HCT116 (cell line): Measurements from ENCODE around the gene EOMES. TPM values are rescaled to one million over a fixed set of nuclear protein-coding genes. Genes with fewer than 3 reads are reported as not detected.

Experiments used
- ATAC-seq: fragments of 200-7000 bp; cut with Tn5 transposase; 2 replicates; pipeline ENCODE4 v1.9.1; 2020; ENCODE audit warnings: mild to moderate bottlenecking, moderate library complexity
- BruUV-seq: library from RNA; stranded (reverse); fragments of 400-500 nt; replicated peaks from 2 replicates; lab custom pipeline; 2021; lab: Mats Ljungman, UMichigan
- CTCF ChIA-PET: fragments of 300-600 bp; sonication (Branson Sonifier 250); formaldehyde crosslinking; loops from one replicate; lab custom pipeline; 2021; ENCODE audit warnings: antibody characterized with exemption; lab: Charles Lee
- POLR2A ChIA-PET: fragments of 300-600, 350-600 bp; sonication (Branson Sonifier 250); formaldehyde crosslinking; loops from one replicate; lab custom pipeline; 2021; ENCODE audit warnings: antibody characterized with exemption; lab: Charles Lee
- RAD21 ChIA-PET, 2 experiments: fragments of 300-600 bp; sonication (Branson Sonifier 250); formaldehyde crosslinking; loops; one replicate each; lab custom pipeline; 2023; ENCODE audit warnings: low total read pairs in 2 of 2; ENCODE audit not compliant: uncharacterized antibody in 2 of 2, unreplicated experiment in 2 of 2, low non-redundant PET in 1 of 2; lab: Charles Lee
- DNase-seq: peaks from one replicate; pipeline ENCODE4 v3.0.0-alpha.2; 2010; ENCODE audit warnings: low read depth, low spot score
- H2AFZ ChIP-seq: fragments of 200-600 bp; shearing (Covaris generic), sonication (generic); 2 replicates; pipeline ENCODE4 v1.6.1; 2017; ENCODE audit warnings: low read depth, mixed run types, mixed read lengths, antibody characterized with exemption, low read length; ENCODE audit not compliant: poor library complexity, severe bottlenecking
- H3K27ac ChIP-seq: 2 replicates; pipeline ENCODE4 v1.5.1; 2012; ENCODE audit warnings: low read depth, low read length
- H3K27me3 ChIP-seq: fragments of 200-600 bp; sonication (generic); 2 replicates; pipeline ENCODE4 v1.6.1; 2016; ENCODE audit warnings: mixed run types, low read length, mixed read lengths; ENCODE audit not compliant: insufficient read depth
- H3K36me3 ChIP-seq, 2 experiments: fragments of 200-500 bp in 1 of 2; fragments of 200-600 bp in 1 of 2; sonication (Bioruptor generic) in 1 of 2; sonication (generic) in 1 of 2; 2 replicates each; pipeline versions ENCODE4 v1.5.1 to v1.6.1; 2014 to 2016; ENCODE audit warnings: low read length in 2 of 2, inconsistent platforms in 1 of 2, mixed read lengths in 1 of 2, mixed run types in 1 of 2; ENCODE audit not compliant: insufficient read depth in 2 of 2, control insufficient read depth in 1 of 2
- H3K4me1 ChIP-seq, 2 experiments: fragments of 200-600 bp in 1 of 2; sonication (generic) in 1 of 2; 2 replicates each; pipeline versions ENCODE4 v1.5.1 to v1.6.1; 2012 to 2017; ENCODE audit warnings: low read length in 2 of 2, inconsistent platforms in 1 of 2, mild to moderate bottlenecking in 1 of 2, mixed read lengths in 1 of 2, mixed run types in 1 of 2, moderate library complexity in 1 of 2; ENCODE audit not compliant: insufficient read depth in 2 of 2, control insufficient read depth in 1 of 2
- H3K4me2 ChIP-seq: fragments of 200-600 bp; sonication (generic); 2 replicates; pipeline ENCODE4 v1.6.1; 2017; ENCODE audit warnings: mixed run types, low read length, mixed read lengths
- H3K4me3 ChIP-seq, 2 experiments: fragments of 200-600 bp in 1 of 2; sonication (generic) in 1 of 2; replicated peaks in 1 of 2; 2 replicates each; pipeline ENCODE4 v1.5.1; 2011 to 2016; ENCODE audit warnings: low read length in 2 of 2, control low read depth in 1 of 2, low read depth in 1 of 2, mild to moderate bottlenecking in 1 of 2, mixed read lengths in 1 of 2, mixed run types in 1 of 2
- H3K79me2 ChIP-seq: fragments of 200-600 bp; sonication (generic); 2 replicates; pipeline ENCODE4 v1.6.1; 2017; ENCODE audit warnings: mild to moderate bottlenecking, mixed run types, low read length, moderate library complexity, mixed read lengths; ENCODE audit not compliant: insufficient read depth
- H3K9ac ChIP-seq: fragments of 200-600 bp; sonication (generic); 2 replicates; pipeline ENCODE4 v1.6.1; 2016; ENCODE audit warnings: low read length, mixed read lengths
- H3K9me2 ChIP-seq: fragments of 200-600 bp; sonication (generic), shearing (Covaris generic); 2 replicates; pipeline ENCODE4 v1.6.1; 2017; ENCODE audit warnings: mixed run types, mild to moderate bottlenecking, moderate library complexity; ENCODE audit not compliant: insufficient read depth
- H3K9me3 ChIP-seq, 2 experiments: fragments of 200-500 bp in 1 of 2; fragments of 200-600 bp in 1 of 2; sonication (Bioruptor generic) in 1 of 2; sonication (generic) in 1 of 2; 2 replicates each; pipeline ENCODE4 v1.6.1; 2014 to 2017; ENCODE audit warnings: low read length in 2 of 2, mixed read lengths in 2 of 2, inconsistent platforms in 1 of 2, low read depth in 1 of 2, mild to moderate bottlenecking in 1 of 2, mixed run types in 1 of 2, moderate library complexity in 1 of 2; ENCODE audit not compliant: control insufficient read depth in 1 of 2, insufficient read depth in 1 of 2
- H4K20me1 ChIP-seq: fragments of 200-600 bp; sonication (generic), shearing (Covaris generic); 2 replicates; pipeline ENCODE4 v1.6.1; 2017; ENCODE audit warnings: mixed run types, mild to moderate bottlenecking, moderate library complexity; ENCODE audit not compliant: insufficient read depth
- CBX3 ChIP-seq: IDR thresholded peaks from 2 replicates; pipeline ENCODE4 v1.6.1; 2012; ENCODE audit warnings: low read depth
- CEBPB ChIP-seq: IDR thresholded peaks from 2 replicates; pipeline ENCODE4 v1.6.1; 2012; ENCODE audit warnings: low read depth
- EGR1 ChIP-seq: IDR thresholded peaks from 2 replicates; pipeline ENCODE4 v1.6.1; 2012; ENCODE audit warnings: low read depth
- ELF1 ChIP-seq: IDR thresholded peaks from 2 replicates; pipeline ENCODE4 v1.6.1; 2012; ENCODE audit warnings: low read depth, borderline replicate concordance
- EZH2 ChIP-seq: fragments of 200-600 bp; sonication (generic); IDR thresholded peaks from 2 replicates; pipeline ENCODE4 v1.6.1; 2017; ENCODE audit warnings: antibody characterized with exemption, mixed run types
- EZH2phosphoT487 ChIP-seq: fragments of 200-600 bp; IDR thresholded peaks from 2 replicates; pipeline ENCODE4 v1.6.1; 2018; ENCODE audit warnings: antibody characterized with exemption, borderline replicate concordance
- FOSL1 ChIP-seq: IDR thresholded peaks from 2 replicates; pipeline ENCODE4 v1.6.1; 2012; ENCODE audit warnings: low read depth
- JUND ChIP-seq: IDR thresholded peaks from 2 replicates; pipeline ENCODE4 v1.6.1; 2012
- RAD21 ChIP-seq: IDR thresholded peaks from 2 replicates; pipeline ENCODE4 v1.6.1; 2012; ENCODE audit warnings: low read depth, mild to moderate bottlenecking
- SIN3A ChIP-seq: IDR thresholded peaks from 2 replicates; pipeline ENCODE4 v1.6.1; 2012; ENCODE audit warnings: low read depth
- SP1 ChIP-seq: IDR thresholded peaks from 2 replicates; pipeline ENCODE4 v1.6.1; 2012; ENCODE audit warnings: low read depth
- TCF7L2 ChIP-seq: IDR thresholded peaks from 2 replicates; pipeline ENCODE4 v1.7.0; 2011; ENCODE audit warnings: borderline replicate concordance, inconsistent platforms; ENCODE audit not compliant: insufficient read depth, insufficient read length; ENCODE audit errors: extremely low read depth
- YY1 ChIP-seq: IDR thresholded peaks from 2 replicates; pipeline ENCODE4 v1.6.1; 2011; ENCODE audit warnings: low read length, low read depth, moderate library complexity, mild to moderate bottlenecking; ENCODE audit not compliant: insufficient replicate concordance; ENCODE audit errors: extremely low read depth
- ZFX ChIP-seq: fragments of 450-650 bp; IDR thresholded peaks from 2 replicates; pipeline ENCODE4 v1.6.1; 2017
- ZNF274 ChIP-seq: fragments of 200-500 bp; sonication (Bioruptor generic); IDR thresholded peaks from 2 replicates; pipeline ENCODE4 v1.6.1; 2014; ENCODE audit warnings: mild to moderate bottlenecking, low read depth, low read length, inconsistent platforms
- intact Hi-C: fragments of 100-400 bp; cut with micrococcal nuclease; formaldehyde crosslinking; loops from 2 replicates; pipeline ENCODE4 v1.10.0; 2022
- total RNA-seq: library from RNA; stranded (reverse); gene quantifications from one replicate; pipeline ENCODE4 v1.2.1, GENCODE V29; 2021; ENCODE audit not compliant: unreplicated experiment
- TF ChIP-seq, protein P1 (sequence below): IDR thresholded peaks from 2 replicates; pipeline ENCODE4 v1.6.1; 2012; ENCODE audit warnings: low read depth
- TF ChIP-seq, protein P2 (sequence below): IDR thresholded peaks from 2 replicates; pipeline ENCODE4 v1.6.1; 2012
- TF ChIP-seq, protein P3 (sequence below), 3 experiments: fragments of 200-600 bp in 1 of 3; sonication (generic) in 1 of 3; IDR thresholded peaks in 2 of 3; conservative IDR thresholded peaks in 1 of 3; 2 replicates each; pipeline ENCODE4 v1.5.1; 2012 to 2017; ENCODE audit warnings: low read depth in 2 of 3, low read length in 2 of 3, antibody characterized with exemption in 1 of 3, borderline replicate concordance in 1 of 3, control low read depth in 1 of 3, mild to moderate bottlenecking in 1 of 3, mixed read lengths in 1 of 3, mixed run types in 1 of 3, moderate library complexity in 1 of 3; ENCODE audit not compliant: insufficient read depth in 1 of 3

The EOMES gene
- total RNA-seq, 1 experiment from 2014 or later: 1.4 TPM

DNA sequence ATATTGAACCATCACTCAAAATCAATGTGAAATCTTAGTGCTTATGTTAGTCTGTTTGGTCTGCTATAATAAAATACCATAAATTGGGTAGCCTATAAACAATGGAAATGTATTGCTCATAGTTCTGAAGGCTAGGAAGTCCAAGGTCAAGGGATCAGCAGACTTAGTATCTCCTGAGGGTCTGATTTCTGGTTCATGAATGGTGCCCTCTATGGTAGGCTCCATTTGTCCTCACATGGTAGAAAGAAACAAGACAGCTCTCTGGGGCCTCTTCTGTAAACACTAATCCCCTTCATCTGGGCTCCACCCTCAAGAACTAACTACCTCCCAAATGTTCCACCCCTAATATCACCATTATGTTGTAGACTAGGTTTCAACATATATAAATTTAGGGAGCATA lies 15.0 kb upstream of the EOMES start:
- TF ChIP-seq ZFX (no peak), ELF1 (no peak), CEBPB (no peak), SP1 (no peak), YY1 (no peak), SIN3A (no peak), RAD21 (no peak), EGR1 (no peak), TCF7L2 (no peak), EZH2phosphoT487 (no peak), CBX3 (no peak), EZH2 (no peak), FOSL1 (no peak), ZNF274 (no peak), JUND (no peak)
- TF ChIP-seq, protein P1, sequence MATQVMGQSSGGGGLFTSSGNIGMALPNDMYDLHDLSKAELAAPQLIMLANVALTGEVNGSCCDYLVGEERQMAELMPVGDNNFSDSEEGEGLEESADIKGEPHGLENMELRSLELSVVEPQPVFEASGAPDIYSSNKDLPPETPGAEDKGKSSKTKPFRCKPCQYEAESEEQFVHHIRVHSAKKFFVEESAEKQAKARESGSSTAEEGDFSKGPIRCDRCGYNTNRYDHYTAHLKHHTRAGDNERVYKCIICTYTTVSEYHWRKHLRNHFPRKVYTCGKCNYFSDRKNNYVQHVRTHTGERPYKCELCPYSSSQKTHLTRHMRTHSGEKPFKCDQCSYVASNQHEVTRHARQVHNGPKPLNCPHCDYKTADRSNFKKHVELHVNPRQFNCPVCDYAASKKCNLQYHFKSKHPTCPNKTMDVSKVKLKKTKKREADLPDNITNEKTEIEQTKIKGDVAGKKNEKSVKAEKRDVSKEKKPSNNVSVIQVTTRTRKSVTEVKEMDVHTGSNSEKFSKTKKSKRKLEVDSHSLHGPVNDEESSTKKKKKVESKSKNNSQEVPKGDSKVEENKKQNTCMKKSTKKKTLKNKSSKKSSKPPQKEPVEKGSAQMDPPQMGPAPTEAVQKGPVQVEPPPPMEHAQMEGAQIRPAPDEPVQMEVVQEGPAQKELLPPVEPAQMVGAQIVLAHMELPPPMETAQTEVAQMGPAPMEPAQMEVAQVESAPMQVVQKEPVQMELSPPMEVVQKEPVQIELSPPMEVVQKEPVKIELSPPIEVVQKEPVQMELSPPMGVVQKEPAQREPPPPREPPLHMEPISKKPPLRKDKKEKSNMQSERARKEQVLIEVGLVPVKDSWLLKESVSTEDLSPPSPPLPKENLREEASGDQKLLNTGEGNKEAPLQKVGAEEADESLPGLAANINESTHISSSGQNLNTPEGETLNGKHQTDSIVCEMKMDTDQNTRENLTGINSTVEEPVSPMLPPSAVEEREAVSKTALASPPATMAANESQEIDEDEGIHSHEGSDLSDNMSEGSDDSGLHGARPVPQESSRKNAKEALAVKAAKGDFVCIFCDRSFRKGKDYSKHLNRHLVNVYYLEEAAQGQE: no peak
- TF ChIP-seq, protein P2, sequence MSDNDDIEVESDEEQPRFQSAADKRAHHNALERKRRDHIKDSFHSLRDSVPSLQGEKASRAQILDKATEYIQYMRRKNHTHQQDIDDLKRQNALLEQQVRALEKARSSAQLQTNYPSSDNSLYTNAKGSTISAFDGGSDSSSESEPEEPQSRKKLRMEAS: no peak
- TF ChIP-seq, protein P3, sequence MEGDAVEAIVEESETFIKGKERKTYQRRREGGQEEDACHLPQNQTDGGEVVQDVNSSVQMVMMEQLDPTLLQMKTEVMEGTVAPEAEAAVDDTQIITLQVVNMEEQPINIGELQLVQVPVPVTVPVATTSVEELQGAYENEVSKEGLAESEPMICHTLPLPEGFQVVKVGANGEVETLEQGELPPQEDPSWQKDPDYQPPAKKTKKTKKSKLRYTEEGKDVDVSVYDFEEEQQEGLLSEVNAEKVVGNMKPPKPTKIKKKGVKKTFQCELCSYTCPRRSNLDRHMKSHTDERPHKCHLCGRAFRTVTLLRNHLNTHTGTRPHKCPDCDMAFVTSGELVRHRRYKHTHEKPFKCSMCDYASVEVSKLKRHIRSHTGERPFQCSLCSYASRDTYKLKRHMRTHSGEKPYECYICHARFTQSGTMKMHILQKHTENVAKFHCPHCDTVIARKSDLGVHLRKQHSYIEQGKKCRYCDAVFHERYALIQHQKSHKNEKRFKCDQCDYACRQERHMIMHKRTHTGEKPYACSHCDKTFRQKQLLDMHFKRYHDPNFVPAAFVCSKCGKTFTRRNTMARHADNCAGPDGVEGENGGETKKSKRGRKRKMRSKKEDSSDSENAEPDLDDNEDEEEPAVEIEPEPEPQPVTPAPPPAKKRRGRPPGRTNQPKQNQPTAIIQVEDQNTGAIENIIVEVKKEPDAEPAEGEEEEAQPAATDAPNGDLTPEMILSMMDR (IDR thresholded peaks at IDR 0.05 in 2 of 3, conservative IDR thresholded peaks at IDR 0.05 in 1 of 3; ENCODE audit: borderline replicate concordance in 1 of 3, insufficient read depth in 1 of 3, low read depth in 2 of 3, low read length in 2 of 3): no peak
- BruUV-seq: no TSS peak
- intact Hi-C loops: no loop called here
- Histone ChIP-seq H3K27ac (no peak overlapping the region), H3K4me1 (no peaks in the 10 kb centered on the region), H3K9me2 (no peaks in the 10 kb centered on the region), H3K4me3 (no peak overlapping the region), H3K36me3 (no peaks in the 10 kb centered on the region), H3K4me2 (no peak overlapping the region), H3K9ac (no peak overlapping the region), H2AFZ (no peak overlapping the region), H3K9me3 (no peaks in the 10 kb centered on the region), H4K20me1 (no peaks in the 10 kb centered on the region), H3K79me2 (no peaks in the 10 kb centered on the region), H3K27me3 (no peaks in the 10 kb centered on the region)
- no peak for DNase-seq
- POLR2A ChIA-PET: no interaction called here
- RAD21 ChIA-PET: no interaction called here
- CTCF ChIA-PET: no interaction called here
- ATAC-seq: no peak
